Common myeloid progenitor, CD34-positive (primary cell): ENCODE measurements around the gene HNRNPLL.

ENCODE experiments used
- CTCF ChIA-PET: fragments of 350-600 bp; sonication (Branson Sonifier 250); formaldehyde crosslinking; loops from one replicate; lab custom pipeline; 2021; ENCODE audit warnings: antibody characterized with exemption; lab: Charles Lee
- POLR2A ChIA-PET: fragments of 350-600 bp; sonication (Branson Sonifier 250); formaldehyde crosslinking; loops from one replicate; lab custom pipeline; 2021; ENCODE audit warnings: antibody characterized with exemption; lab: Charles Lee
- DNase-seq, 3 donors: peaks; one replicate each; pipeline versions ENCODE4 v3.0.0 to v3.0.0-alpha.2; 2013
- H3K27ac ChIP-seq, 2 experiments: 1 replicate in 1 of 2; 2 replicates in 1 of 2; pipeline ENCODE4 v1.7.0; 2013; ENCODE audit warnings: inconsistent platforms in 2 of 2, low read length in 2 of 2, mild to moderate bottlenecking in 2 of 2, low read depth in 1 of 2, moderate library complexity in 1 of 2; ENCODE audit not compliant: severe bottlenecking in 2 of 2, insufficient read depth in 1 of 2, poor library complexity in 1 of 2
- H3K27me3 ChIP-seq, 5 experiments: replicated peaks in 2 of 5; 1 replicate in 3 of 5; 2 replicates in 2 of 5; pipeline versions ENCODE4 v1.6.1 to v1.7.0; 2013; ENCODE audit warnings: low read length in 4 of 5, mild to moderate bottlenecking in 2 of 5, moderate library complexity in 2 of 5, inconsistent platforms in 1 of 5; ENCODE audit not compliant: insufficient read depth in 5 of 5, control insufficient read depth in 4 of 5
- H3K36me3 ChIP-seq, 4 experiments: 1 replicate in 2 of 4; 2 replicates in 2 of 4; pipeline versions ENCODE4 v1.6.1 to v1.7.0; 2013; ENCODE audit warnings: low read length in 3 of 4, control low read depth in 1 of 4, mild to moderate bottlenecking in 1 of 4; ENCODE audit not compliant: control insufficient read depth in 4 of 4, insufficient read depth in 4 of 4
- H3K4me1 ChIP-seq, 4 experiments: 1 replicate in 3 of 4; 2 replicates in 1 of 4; pipeline versions ENCODE4 v1.6.1 to v1.7.1; 2013; ENCODE audit warnings: low read length in 3 of 4, mild to moderate bottlenecking in 3 of 4, control low read depth in 1 of 4, inconsistent platforms in 1 of 4, moderate library complexity in 1 of 4; ENCODE audit not compliant: control insufficient read depth in 4 of 4, insufficient read depth in 4 of 4; ENCODE audit errors: control extremely low read depth in 1 of 4
- H3K4me3 ChIP-seq, 7 experiments: 1 replicate in 4 of 7; 2 replicates in 3 of 7; pipeline versions ENCODE4 v1.5.1 to v1.7.0; 2013; ENCODE audit warnings: mild to moderate bottlenecking in 7 of 7, low read length in 6 of 7, moderate library complexity in 6 of 7, inconsistent platforms in 2 of 7, low read depth in 2 of 7, control low read depth in 1 of 7; ENCODE audit not compliant: insufficient read depth in 4 of 7, control insufficient read depth in 1 of 7; ENCODE audit errors: extremely low read depth in 1 of 7
- H3K9me3 ChIP-seq, 5 experiments: 1 replicate in 4 of 5; 2 replicates in 1 of 5; pipeline versions ENCODE4 v1.6.1 to v1.7.1; 2013; ENCODE audit warnings: low read length in 4 of 5, mild to moderate bottlenecking in 2 of 5, inconsistent platforms in 1 of 5, low read depth in 1 of 5, moderate library complexity in 1 of 5; ENCODE audit not compliant: control insufficient read depth in 4 of 5, insufficient read depth in 2 of 5; ENCODE audit errors: control extremely low read depth in 1 of 5
- WGBS: methylation state at CpG from one replicate; pipeline ENCODE4 v1.1.5; 2013; ENCODE audit not compliant: insufficient coverage; 5-methylcytosine and 5-hydroxymethylcytosine counted together

HNRNPLL gene

DNA sequence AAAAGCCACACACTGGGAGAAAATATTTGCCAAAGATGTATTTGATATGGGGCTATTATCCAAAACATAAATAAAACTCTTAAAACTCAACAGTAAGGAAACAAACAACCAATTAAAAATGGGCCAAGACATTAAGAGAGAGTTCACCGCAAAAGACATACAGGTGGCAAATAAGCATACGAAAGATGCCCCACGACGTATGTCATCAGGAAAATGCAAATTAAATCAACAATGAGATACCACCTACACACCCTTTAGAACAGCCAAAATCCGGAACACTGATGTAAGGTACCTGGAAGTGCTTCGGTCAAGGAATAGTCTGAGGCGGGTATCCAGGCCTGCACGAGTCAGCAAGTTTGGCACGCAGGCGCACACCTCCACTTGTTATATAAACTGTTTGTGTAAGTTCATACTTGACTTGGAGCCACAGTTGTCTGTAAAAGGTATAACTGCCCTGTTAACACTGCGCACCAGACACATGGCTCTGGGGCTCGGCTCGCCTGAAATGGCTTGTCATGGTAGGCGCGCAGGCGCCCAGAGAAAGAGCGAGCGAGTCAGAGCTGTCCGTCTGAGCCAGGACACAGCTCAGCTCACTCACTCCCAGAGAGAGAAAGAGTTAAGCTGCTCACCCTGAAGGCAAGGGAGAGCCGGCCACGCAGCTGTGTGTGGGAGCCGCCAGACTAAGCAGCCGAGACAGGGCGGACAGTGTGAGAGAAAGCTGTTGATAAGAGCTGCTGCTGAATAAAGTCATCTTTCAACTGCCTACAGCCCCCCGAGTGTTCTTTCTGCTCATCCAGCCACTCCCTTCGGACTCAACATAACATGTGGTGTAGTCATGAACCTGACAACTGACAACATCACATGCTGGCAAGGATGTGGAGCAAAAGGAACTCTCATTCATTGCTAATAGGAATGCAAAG is 87.3 kb downstream of the HNRNPLL start:
- Histone ChIP-seq H3K4me3 (no peak overlapping the region), H3K9me3 (peaks cover 0 to 1% (median 0%) of the 10 kb centered on the region in 5 experiments), H3K4me1 (no peaks in the 10 kb centered on the region), H3K27me3 (no peaks in the 10 kb centered on the region), H3K27ac (peak overlapping the region in 1 of 2 experiments; percentile 56), H3K36me3 (no peaks in the 10 kb centered on the region)
- 93% methylated on average over 22 of the region's 26 CpGs for WGBS
- ChIA-PET CTCF (interaction anchor here (0.8 kb wide), 1 partner anchor 21 kb away, joined by 3 read pairs; no protein-coding TSS in a partner anchor), POLR2A (no interaction called here)
- DNase-seq, result no peak

DNA sequence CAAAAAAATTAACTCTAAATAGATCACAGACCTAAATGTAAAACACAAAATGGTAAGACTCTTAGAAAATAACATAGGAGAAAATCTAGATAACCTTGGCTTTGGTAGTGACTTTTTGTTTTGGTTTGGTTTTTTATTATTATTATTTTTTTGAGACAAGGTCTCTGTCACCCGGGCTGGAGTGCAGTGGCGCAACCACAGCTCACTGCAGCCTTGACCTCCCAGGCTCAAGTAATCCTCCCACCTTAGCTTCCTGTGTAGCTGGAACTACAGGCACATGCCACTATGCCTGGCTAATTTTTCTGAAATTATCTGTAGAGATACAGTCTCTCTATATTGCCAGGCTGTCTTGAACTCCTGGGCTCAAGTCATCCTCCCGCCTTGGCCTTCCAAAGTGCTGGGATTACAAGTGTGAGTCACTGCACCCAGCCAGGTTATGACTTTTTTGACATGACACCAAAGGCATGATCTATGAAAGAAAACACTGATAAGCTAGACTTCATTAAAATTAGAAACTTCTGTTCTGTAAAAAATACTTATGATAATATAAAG is 88.0 kb downstream of the HNRNPLL start:
- H3K36me3 ChIP-seq, result no peaks in the 10 kb centered on the region
- DNase-seq, result no peak
- H3K9me3 ChIP-seq, result peaks cover 0 to 1% (median 0%) of the 10 kb centered on the region in 5 experiments
- CTCF ChIA-PET, result interaction anchor here (0.8 to 3.6 kb wide), 2 partner anchors 21 to 199 kb away, joined by 3 to 16 read pairs; no protein-coding TSS in a partner anchor
- whole genome bisulfite sequencing, result 100% methylated on average over 2 of the region's 3 CpGs
- H3K4me1 ChIP-seq, result no peaks in the 10 kb centered on the region
- H3K27me3 ChIP-seq, result no peaks in the 10 kb centered on the region
- POLR2A ChIA-PET, result no interaction called here
- H3K27ac ChIP-seq, result peak overlapping the region in 1 of 2 experiments; percentile 2
- H3K4me3 ChIP-seq, result no peak overlapping the region

DNA sequence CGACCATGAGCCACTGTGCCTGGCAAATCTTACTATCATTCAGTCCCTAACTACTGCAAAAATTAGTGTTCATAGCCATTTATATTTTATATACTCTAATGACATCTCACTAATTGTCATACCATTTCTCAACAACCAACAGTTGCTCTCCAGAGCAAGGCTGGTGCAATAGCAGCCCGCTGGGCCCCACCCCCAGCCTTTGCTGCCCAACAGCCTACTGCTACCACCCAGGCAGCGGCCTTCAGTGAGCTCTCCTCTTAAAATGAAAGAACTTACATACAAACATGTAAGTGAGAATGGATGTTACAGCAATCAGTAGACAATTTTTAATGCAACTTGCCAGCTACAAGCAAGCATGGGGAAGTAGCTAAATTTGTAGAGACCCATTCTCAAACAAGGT is 90.5 kb downstream of the HNRNPLL start:
- ChIA-PET POLR2A (interaction anchor here (0.8 kb wide), 1 partner anchor 239 kb away, joined by 3 read pairs; the partner anchor contains the start of gene SRSF7), CTCF (interaction anchor here (1.1 to 3.6 kb wide), 2 partner anchors 23 to 196 kb away, joined by 3 to 16 read pairs; no protein-coding TSS in a partner anchor)
- H3K36me3 ChIP-seq, result no peaks in the 10 kb centered on the region
- H3K4me1 ChIP-seq, result no peaks in the 10 kb centered on the region
- peaks cover 0 to 1% (median 0%) of the 10 kb centered on the region in 5 experiments for H3K9me3 ChIP-seq
- no peaks in the 10 kb centered on the region for H3K27me3 ChIP-seq
- WGBS, result 100% methylated on average over 3 of the region's 3 CpGs
- no peak overlapping the region for H3K27ac ChIP-seq
- H3K4me3 ChIP-seq, result no peak overlapping the region
- no peak for DNase-seq
